HG03342 (cell line): ENCODE measurements around the gene PDZRN3.

Experiments used
- ATAC-seq: cut with Tn5 transposase; IDR thresholded peaks from one replicate; pipeline ENCODE4 v1.9.1; 2021; ENCODE audit warnings: mild to moderate bottlenecking, moderate library complexity; ENCODE audit not compliant: unreplicated experiment

PDZRN3 gene

GRCh38 chr3:73401059-73401458, 223.7 kb downstream of the PDZRN3 start:
- no peak for ATAC-seq

- no peak for ATAC-seq
Measured at GRCh38 chr3:73399666-73400253, 225.0 kb downstream of the PDZRN3 start.

- ATAC-seq: no peak
Measured at GRCh38 chr3:73399106-73399505, 225.6 kb downstream of the PDZRN3 start.

GRCh38 chr3:73398084-73398483, 226.7 kb downstream of the PDZRN3 start:
- no peak for ATAC-seq

- no peak for ATAC-seq
Measured at GRCh38 chr3:73394240-73394639, 230.5 kb downstream of the PDZRN3 start.

- ATAC-seq: no peak
Measured at GRCh38 chr3:73393005-73393404, 231.7 kb downstream of the PDZRN3 start.

- ATAC-seq: no peak
Measured at GRCh38 chr3:73391984-73392383, 232.8 kb downstream of the PDZRN3 start.

GRCh38 chr3:73389928-73390327, 234.8 kb downstream of the PDZRN3 start:
- no peak for ATAC-seq

- no peak for ATAC-seq
Measured at GRCh38 chr3:73389117-73389813, 235.5 kb downstream of the PDZRN3 start.

GRCh38 chr3:73385568-73385967, 239.2 kb downstream of the PDZRN3 start:
- no peak for ATAC-seq

- ATAC-seq: no peak
Measured at GRCh38 chr3:73384091-73384906, 240.4 kb downstream of the PDZRN3 start.

GRCh38 chr3:73383470-73384049, 241.2 kb downstream of the PDZRN3 start:
- no peak for ATAC-seq

GRCh38 chr3:73381551-73381950, 243.2 kb downstream of the PDZRN3 start:
- ATAC-seq: no peak

- ATAC-seq: no peak
Measured at GRCh38 chr3:73380735-73381532, 243.8 kb downstream of the PDZRN3 start.

GRCh38 chr3:73379465-73379864, 245.3 kb downstream of the PDZRN3 start:
- ATAC-seq: no peak

- no peak for ATAC-seq
Measured at GRCh38 chr3:73378207-73378606, 246.5 kb downstream of the PDZRN3 start.

- no peak for ATAC-seq
Measured at GRCh38 chr3:73365756-73366397, 258.9 kb downstream of the PDZRN3 start.

GRCh38 chr3:73364517-73364916, 260.2 kb downstream of the PDZRN3 start:
- ATAC-seq: no peak

GRCh38 chr3:73363093-73363492, 261.6 kb downstream of the PDZRN3 start:
- ATAC-seq: no peak

- ATAC-seq: no peak
Measured at GRCh38 chr3:73361591-73361990, 263.1 kb downstream of the PDZRN3 start.
